ENCODE data around the gene RNASE4. TPM values are rescaled to one million over a fixed set of nuclear protein-coding genes. Genes with fewer than 3 reads are reported as not detected.

The RNASE4 gene
- total RNA-seq, 1 donor from 2014 or later, result 42.5 TPM

DNA sequence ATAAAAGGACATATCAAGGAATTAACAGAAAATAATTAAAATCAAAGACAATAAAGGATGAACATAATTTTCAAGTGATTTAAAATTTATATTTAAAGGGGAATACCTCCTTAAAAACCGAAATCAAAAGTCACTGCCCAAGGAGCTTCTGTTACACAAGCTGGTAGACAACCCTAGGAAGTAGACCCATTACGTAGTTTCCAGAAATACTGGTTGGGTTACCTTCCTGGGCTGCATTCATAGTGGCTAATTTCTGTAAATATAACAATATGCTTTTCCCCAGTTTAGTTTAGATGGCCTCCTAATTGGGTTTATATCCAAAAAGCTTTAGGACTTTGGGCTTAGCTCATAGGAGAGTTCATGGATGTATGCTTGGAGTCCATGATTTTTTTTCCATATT, 59.2 kb downstream of the RNASE4 start:
- intact Hi-C loops (cut with DNase I), result no loop called here
- H3K36me3 ChIP-seq, result no peaks in the 10 kb centered on the region
- no peaks in the 10 kb centered on the region for H3K27me3 ChIP-seq
- no peaks in the 10 kb centered on the region for H3K9me3 ChIP-seq
- ATAC-seq (peak; percentile 47), DNase-seq (no peak)
- TF ChIP-seq, protein P1, sequence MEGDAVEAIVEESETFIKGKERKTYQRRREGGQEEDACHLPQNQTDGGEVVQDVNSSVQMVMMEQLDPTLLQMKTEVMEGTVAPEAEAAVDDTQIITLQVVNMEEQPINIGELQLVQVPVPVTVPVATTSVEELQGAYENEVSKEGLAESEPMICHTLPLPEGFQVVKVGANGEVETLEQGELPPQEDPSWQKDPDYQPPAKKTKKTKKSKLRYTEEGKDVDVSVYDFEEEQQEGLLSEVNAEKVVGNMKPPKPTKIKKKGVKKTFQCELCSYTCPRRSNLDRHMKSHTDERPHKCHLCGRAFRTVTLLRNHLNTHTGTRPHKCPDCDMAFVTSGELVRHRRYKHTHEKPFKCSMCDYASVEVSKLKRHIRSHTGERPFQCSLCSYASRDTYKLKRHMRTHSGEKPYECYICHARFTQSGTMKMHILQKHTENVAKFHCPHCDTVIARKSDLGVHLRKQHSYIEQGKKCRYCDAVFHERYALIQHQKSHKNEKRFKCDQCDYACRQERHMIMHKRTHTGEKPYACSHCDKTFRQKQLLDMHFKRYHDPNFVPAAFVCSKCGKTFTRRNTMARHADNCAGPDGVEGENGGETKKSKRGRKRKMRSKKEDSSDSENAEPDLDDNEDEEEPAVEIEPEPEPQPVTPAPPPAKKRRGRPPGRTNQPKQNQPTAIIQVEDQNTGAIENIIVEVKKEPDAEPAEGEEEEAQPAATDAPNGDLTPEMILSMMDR (IDR thresholded peaks at IDR 0.05), result no peak
- H3K4me1 ChIP-seq, result no peaks in the 10 kb centered on the region
- no peak overlapping the region for H3K4me3 ChIP-seq
- no peak overlapping the region for H3K27ac ChIP-seq

- no peaks in the 10 kb centered on the region for H3K36me3 ChIP-seq
- TF ChIP-seq, protein P1 (IDR thresholded peaks at IDR 0.05), result no peak
- no peaks in the 10 kb centered on the region for H3K4me1 ChIP-seq
- DNase-seq (no peak), ATAC-seq (no peak)
- intact Hi-C loops (cut with DNase I), result no loop called here
- H3K9me3 ChIP-seq, result no peaks in the 10 kb centered on the region
- H3K27me3 ChIP-seq, result no peaks in the 10 kb centered on the region
- no peak within 1 kb of the TSS for H3K27ac ChIP-seq
- H3K4me3 ChIP-seq, result no peak within 1 kb of the TSS
Observed at GRCh38 chr14:20745571-20746358, 61.4 kb downstream of the RNASE4 start, which contains the start of gene EDDM3A. Gene EDDM3A (plus strand): TSS chr14:20745887. CDS start chr14:20747581, 1,694 bp downstream.

- Histone ChIP-seq H3K9me3 (no peaks in the 10 kb centered on the region), H3K36me3 (no peaks in the 10 kb centered on the region), H3K4me1 (no peaks in the 10 kb centered on the region), H3K27me3 (no peaks in the 10 kb centered on the region), H3K4me3 (no peak overlapping the region), H3K27ac (no peak overlapping the region)
- no peak for ATAC-seq
- intact Hi-C loops (cut with DNase I), result no loop called here
- TF ChIP-seq, protein P1 (IDR thresholded peaks at IDR 0.05), result no peak
- DNase-seq, result no peak
Observed at GRCh38 chr14:20746566-20746965, 62.2 kb downstream of the RNASE4 start.

- Histone ChIP-seq H3K36me3 (no peaks in the 10 kb centered on the region), H3K9me3 (peaks cover 11% of the 10 kb centered on the region), H3K4me3 (no peak overlapping the region), H3K27ac (no peak overlapping the region), H3K27me3 (no peaks in the 10 kb centered on the region), H3K4me1 (no peaks in the 10 kb centered on the region)
- ATAC-seq, result no peak
- TF ChIP-seq, protein P1 (IDR thresholded peaks at IDR 0.05), result no peak
- intact Hi-C loops (cut with DNase I), result no loop called here
- DNase-seq, result no peak
Observed at GRCh38 chr14:20748439-20748838, 64.1 kb downstream of the RNASE4 start.

DNA sequence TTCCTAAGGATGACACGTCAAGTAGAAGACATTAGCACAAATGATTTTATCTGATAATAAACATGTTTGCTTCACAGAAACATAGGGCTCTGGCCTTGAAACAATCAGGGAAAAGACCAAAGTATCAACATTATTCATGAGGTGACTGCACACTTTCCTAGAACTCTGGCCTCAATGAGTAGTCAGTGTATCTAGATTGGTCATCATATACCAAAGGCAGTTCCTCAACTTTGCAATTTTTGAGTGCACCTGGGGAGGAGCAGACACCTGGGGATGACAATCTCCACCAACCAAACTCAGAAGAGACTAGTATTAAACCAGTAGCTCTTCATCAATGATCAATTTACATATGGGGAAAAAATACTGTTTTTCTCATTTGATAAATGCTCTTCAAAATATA, 65.8 kb downstream of the RNASE4 start:
- Histone ChIP-seq H3K4me1 (no peaks in the 10 kb centered on the region), H3K27me3 (no peaks in the 10 kb centered on the region), H3K4me3 (no peak overlapping the region), H3K36me3 (no peaks in the 10 kb centered on the region), H3K9me3 (peaks cover 11% of the 10 kb centered on the region), H3K27ac (no peak overlapping the region)
- intact Hi-C loops (cut with DNase I), result no loop called here
- no peak for DNase-seq
- ATAC-seq, result no peak
- TF ChIP-seq, protein P1 (IDR thresholded peaks at IDR 0.05), result no peak

Other genes with a start within 250 kb of the RNASE4 start
- 0.29 TPM for gene KLHL33, start 248.4 kb upstream of the RNASE4 start, total RNA-seq
- gene OSGEP, start 229.7 kb upstream of the RNASE4 start, total RNA-seq, result 33.8 TPM
- 101 TPM for gene APEX1, start 229.3 kb upstream of the RNASE4 start, total RNA-seq
- 40.2 TPM for gene PIP4P1, start 223.1 kb upstream of the RNASE4 start, total RNA-seq
- 32.8 TPM for gene PNP, start 215.2 kb upstream of the RNASE4 start, total RNA-seq
- gene RNASE10, start 179.0 kb upstream of the RNASE4 start, total RNA-seq, result 0.58 TPM
- not detected for gene RNASE9, start 123.5 kb upstream of the RNASE4 start, total RNA-seq
- not detected for gene RNASE11, start 96.6 kb upstream of the RNASE4 start, total RNA-seq
- gene RNASE12, start 93.2 kb upstream of the RNASE4 start, total RNA-seq, result not detected
- gene OR6S1, start 42.9 kb upstream of the RNASE4 start, total RNA-seq, result not detected
- 28.1 TPM for gene ANG, start 4.2 kb downstream of the RNASE4 start, total RNA-seq
- not detected for gene EDDM3A, start 61.3 kb downstream of the RNASE4 start, total RNA-seq
- gene EDDM3B, start 83.8 kb downstream of the RNASE4 start, total RNA-seq, result not detected
- gene RNASE6, start 96.7 kb downstream of the RNASE4 start, total RNA-seq, result 20.3 TPM
- gene RNASE1, start 118.3 kb downstream of the RNASE4 start, total RNA-seq, result 888 TPM
- not detected for gene RNASE3, start 206.8 kb downstream of the RNASE4 start, total RNA-seq

All from upper lobe of right lung (tissue), 1 donor.